ENCODE measurements around the gene CEACAM18.
"Not testable (repeated sequence)": the region's sequence is repeated elsewhere in the genome, so short reads cannot be mapped to it uniquely, and the experiment has no call there.

Gene CEACAM18

GRCh38 chr19:51478381-51479234, at the start of gene CEACAM18:
Gene CEACAM18, plus strand, starts transcription at chr19:51478539.
- no peak for DNase-seq

GRCh38 chr19:51430221-51430620, 48.1 kb upstream of the CEACAM18 start:
- no peak for DNase-seq

- no peak for DNase-seq
Measured at GRCh38 chr19:51431124-51431523, 47.2 kb upstream of the CEACAM18 start.

GRCh38 chr19:51433043-51433442, 45.3 kb upstream of the CEACAM18 start:
- no peak for DNase-seq

- DNase-seq: no peak
Measured at GRCh38 chr19:51434456-51434855, 43.9 kb upstream of the CEACAM18 start.

- no peak for DNase-seq
Measured at GRCh38 chr19:51439021-51439465, 39.3 kb upstream of the CEACAM18 start.

- DNase-seq: no peak
Measured at GRCh38 chr19:51440052-51440451, 38.3 kb upstream of the CEACAM18 start.

GRCh38 chr19:51440846-51441409, 37.4 kb upstream of the CEACAM18 start:
- DNase-seq: peak; percentile 7

GRCh38 chr19:51441410-51442390, 36.6 kb upstream of the CEACAM18 start:
- DNase-seq: peak; percentile 77

GRCh38 chr19:51447510-51447909, 30.8 kb upstream of the CEACAM18 start:
- DNase-seq: not testable (repeated sequence)

- no peak for DNase-seq
Measured at GRCh38 chr19:51448011-51448410, 30.3 kb upstream of the CEACAM18 start.

- no peak for DNase-seq
Measured at GRCh38 chr19:51448411-51449016, 29.8 kb upstream of the CEACAM18 start.

GRCh38 chr19:51450730-51451307, 27.5 kb upstream of the CEACAM18 start:
- no peak for DNase-seq

GRCh38 chr19:51456541-51457290, 21.6 kb upstream of the CEACAM18 start:
- DNase-seq: no peak

- no peak for DNase-seq
Measured at GRCh38 chr19:51457351-51458013, 20.9 kb upstream of the CEACAM18 start.

- no peak for DNase-seq
Measured at GRCh38 chr19:51458051-51458645, 20.2 kb upstream of the CEACAM18 start, which contains the start of gene SIGLEC8. Gene SIGLEC8, minus strand, starts transcription at chr19:51458454. Its CDS starts 67 bp downstream, at chr19:51458387.

- no peak for DNase-seq
Measured at GRCh38 chr19:51458899-51459505, 19.3 kb upstream of the CEACAM18 start.

- DNase-seq: no peak
Measured at GRCh38 chr19:51460164-51460992, 18.0 kb upstream of the CEACAM18 start.

GRCh38 chr19:51461723-51462161, 16.6 kb upstream of the CEACAM18 start:
- no peak for DNase-seq
